Upper lobe of left lung (tissue), 6 donors: ENCODE data around the gene OTUD5. TPM values are rescaled to one million over a fixed set of nuclear protein-coding genes. Genes with fewer than 3 reads are reported as not detected.

Experiments used
- ATAC-seq, 2 donors: fragments of 200-7000 bp; cut with Tn5 transposase; one replicate each; pipeline ENCODE4 v1.9.1; 2022; ENCODE audit warnings: mild to moderate bottlenecking in 2 of 2, moderate library complexity in 2 of 2; ENCODE audit not compliant: low FRiP score in 2 of 2
- DNase-seq, 2 donors: peaks; one replicate each; pipeline ENCODE4 v3.0.0-alpha.2; 2019 to 2020
- H3K27ac ChIP-seq, 4 donors: fragments of 200-600 bp; sonication (generic); one replicate each; pipeline ENCODE4 v1.5.1; 2016 to 2019
- H3K27me3 ChIP-seq, 4 donors: fragments of 200-600 bp; sonication (generic); one replicate each; pipeline ENCODE4 v1.5.1; 2017 to 2019
- H3K36me3 ChIP-seq, 4 donors: fragments of 200-600 bp; sonication (generic); one replicate each; pipeline ENCODE4 v1.5.1; 2016 to 2019
- H3K4me1 ChIP-seq, 4 donors: fragments of 200-600 bp; sonication (generic); one replicate each; pipeline ENCODE4 v1.5.1; 2018 to 2019
- H3K4me3 ChIP-seq, 4 donors: fragments of 200-600 bp; sonication (generic); one replicate each; pipeline ENCODE4 v1.5.1; 2017 to 2019; ENCODE audit warnings: mild to moderate bottlenecking in 2 of 4, moderate library complexity in 1 of 4
- H3K9me3 ChIP-seq, 4 donors: fragments of 200-600 bp; sonication (generic); one replicate each; pipeline ENCODE4 v1.5.1; 2018 to 2019
- CTCF ChIP-seq, 6 experiments: fragments of 450-650 bp in 4 of 6; fragments of 200-600 bp in 2 of 6; sonication (generic) in 2 of 6; IDR thresholded peaks; one replicate each; pipeline ENCODE4 v1.5.1; 2016 to 2019; ENCODE audit warnings: antibody characterized with exemption in 6 of 6
- EP300 ChIP-seq, 4 donors: sonication (generic); formaldehyde crosslinking; IDR thresholded peaks; one replicate each; pipeline ENCODE4 v1.5.1; 2017; ENCODE audit warnings: antibody characterized with exemption in 4 of 4, control low read depth in 2 of 4
- POLR2A ChIP-seq, 4 donors: fragments of 450-650 bp; IDR thresholded peaks; one replicate each; pipeline ENCODE4 v1.5.1; 2016 to 2017; ENCODE audit warnings: antibody characterized with exemption in 4 of 4, mild to moderate bottlenecking in 2 of 4
- POLR2AphosphoS5 ChIP-seq, 2 donors: sonication (generic); formaldehyde crosslinking; IDR thresholded peaks; one replicate each; pipeline ENCODE4 v1.5.1; 2017; ENCODE audit warnings: antibody characterized with exemption in 2 of 2
- WGBS, 2 donors: methylation state at CpG; one replicate each; pipeline ENCODE4 v1.1.5; 2017 to 2018; 5-methylcytosine and 5-hydroxymethylcytosine counted together
- total RNA-seq, 6 donors: library from RNA; depleted of rRNA in 4 of 6; stranded (reverse); fragments of >200 nt in 4 of 6; gene quantifications; one replicate each; pipeline versions ENCODE4 v1.1.0 to v1.2.1, GENCODE V29; 2016 to 2021
- donor health status: DM: no; HTN: no; CAD: no; lungs with moderate emphysema.
- donor health status: DM: no; HTN: yes; CAD: no; lungs with severe emphysema.

OTUD5 gene
- total RNA-seq, 6 donors from 2014 or later, result 40.1 to 101 (median 49.6) TPM

DNA sequence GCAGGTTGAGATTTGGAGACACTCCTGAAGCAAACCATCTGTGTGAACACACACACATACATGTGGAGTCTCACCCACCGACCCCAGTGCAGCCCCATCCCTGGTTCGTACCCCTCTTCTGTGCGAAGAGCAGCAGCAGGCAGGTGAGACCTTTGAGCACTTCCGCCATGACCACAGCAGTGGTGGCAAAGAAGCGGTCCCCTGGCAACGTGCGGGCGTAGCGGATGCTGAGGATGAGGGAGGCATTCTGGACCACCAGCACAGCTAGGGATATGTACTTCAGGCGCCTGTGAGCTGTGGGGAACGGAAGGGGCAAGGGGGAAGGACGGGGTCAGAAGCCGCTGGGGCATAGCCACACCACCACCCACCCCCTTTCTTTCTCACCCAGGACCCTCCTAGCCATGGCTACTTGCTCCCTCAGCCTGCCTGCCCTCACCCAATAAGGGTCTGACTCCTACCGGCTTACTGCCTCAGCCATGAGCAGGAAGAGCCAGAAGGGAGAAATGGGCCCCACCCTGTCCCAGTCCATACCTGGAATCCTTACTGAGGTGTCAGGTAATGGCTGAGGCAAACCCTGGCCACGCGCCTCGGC is 47.6 kb downstream of the OTUD5 start:
- Histone ChIP-seq H3K4me3 (no peak overlapping the region), H3K27me3 (no peaks in the 10 kb centered on the region), H3K27ac (no peak overlapping the region), H3K9me3 (peaks cover 0 to 5% (median 0%) of the 10 kb centered on the region in 4 donors), H3K4me1 (peaks cover 0 to 20% (median 5%) of the 10 kb centered on the region in 4 donors), H3K36me3 (peaks cover 0 to 34% (median 10%) of the 10 kb centered on the region in 4 donors)
- WGBS, 2 donors, result 94% methylated on average over 7 to 17 of the region's 17 CpGs
- DNase-seq (no peak), ATAC-seq (no peak)
- TF ChIP-seq EP300 (IDR thresholded peaks at IDR 0.05), result no peak
- TF ChIP-seq POLR2AphosphoS5 (IDR thresholded peaks at IDR 0.05), result no peak
- TF ChIP-seq CTCF (IDR thresholded peaks at IDR 0.05), result no peak
- TF ChIP-seq POLR2A (IDR thresholded peaks at IDR 0.05), result no peak

GRCh38 chrX:48908600-48908999 is 48.8 kb downstream of the OTUD5 start:
- H3K4me3 ChIP-seq, result no peak overlapping the region
- H3K36me3 ChIP-seq, result peaks cover 0 to 32% (median 6%) of the 10 kb centered on the region in 4 donors
- 68 to 100% methylated on average over 1 of the region's 1 CpG for WGBS, 2 donors
- peaks cover 0 to 20% (median 5%) of the 10 kb centered on the region in 4 donors for H3K4me1 ChIP-seq
- ATAC-seq (no peak), DNase-seq (no peak)
- TF ChIP-seq CTCF (IDR thresholded peaks at IDR 0.05), result no peak
- TF ChIP-seq EP300 (IDR thresholded peaks at IDR 0.05), result no peak
- TF ChIP-seq POLR2AphosphoS5 (IDR thresholded peaks at IDR 0.05), result no peak
- no peak for TF ChIP-seq POLR2A (IDR thresholded peaks at IDR 0.05)
- H3K27me3 ChIP-seq, result no peaks in the 10 kb centered on the region
- H3K9me3 ChIP-seq, result peaks cover 0 to 5% (median 0%) of the 10 kb centered on the region in 4 donors
- no peak overlapping the region for H3K27ac ChIP-seq

DNA sequence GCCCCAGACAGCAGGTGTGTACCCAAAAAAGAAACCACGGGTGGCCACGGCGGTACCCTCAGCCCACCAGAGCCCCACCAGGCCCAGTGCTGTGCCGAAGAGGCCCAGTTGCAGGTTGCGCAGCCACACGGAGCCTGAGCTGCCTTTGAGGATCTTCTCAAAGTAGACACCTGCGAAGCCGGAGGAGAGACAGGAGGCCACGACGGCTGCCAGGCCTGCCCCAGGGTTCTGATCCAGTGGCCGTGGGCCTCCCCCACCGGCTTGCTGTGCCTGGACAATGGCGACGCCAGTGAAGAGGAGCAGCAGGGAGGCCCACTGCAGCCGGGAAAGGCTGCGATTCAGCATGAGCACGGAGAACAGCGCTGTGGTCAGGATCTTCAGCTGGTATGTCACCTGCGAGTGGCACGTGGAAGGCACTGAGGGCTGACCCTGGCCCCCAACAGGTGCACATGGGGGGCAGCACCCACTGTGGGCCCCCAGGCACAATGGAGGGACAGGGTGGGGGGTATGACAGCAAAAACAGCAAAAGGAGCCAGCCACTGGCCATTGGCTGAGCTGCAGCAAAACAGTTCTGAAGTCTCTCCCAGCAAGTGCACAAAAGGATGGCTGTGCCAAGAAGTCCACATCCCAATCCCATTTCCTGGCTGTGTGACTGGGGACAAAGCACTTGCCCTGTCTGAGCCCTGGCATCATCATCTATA is 52.2 kb downstream of the OTUD5 start:
- ATAC-seq (no peak), DNase-seq (no peak)
- H3K27ac ChIP-seq, result no peak overlapping the region
- no peak overlapping the region for H3K4me3 ChIP-seq
- H3K9me3 ChIP-seq, result no peaks in the 10 kb centered on the region
- TF ChIP-seq CTCF (IDR thresholded peaks at IDR 0.05), result no peak
- TF ChIP-seq POLR2AphosphoS5 (IDR thresholded peaks at IDR 0.05), result no peak
- no peak for TF ChIP-seq POLR2A (IDR thresholded peaks at IDR 0.05)
- no peak for TF ChIP-seq EP300 (IDR thresholded peaks at IDR 0.05)
- peaks cover 2 to 57% (median 21%) of the 10 kb centered on the region in 4 donors for H3K36me3 ChIP-seq
- 91 to 100% methylated on average over 1 to 20 of the region's 20 CpGs for WGBS, 2 donors
- peaks cover 0 to 6% (median 0%) of the 10 kb centered on the region in 4 donors for H3K4me1 ChIP-seq
- H3K27me3 ChIP-seq, result no peaks in the 10 kb centered on the region

DNA sequence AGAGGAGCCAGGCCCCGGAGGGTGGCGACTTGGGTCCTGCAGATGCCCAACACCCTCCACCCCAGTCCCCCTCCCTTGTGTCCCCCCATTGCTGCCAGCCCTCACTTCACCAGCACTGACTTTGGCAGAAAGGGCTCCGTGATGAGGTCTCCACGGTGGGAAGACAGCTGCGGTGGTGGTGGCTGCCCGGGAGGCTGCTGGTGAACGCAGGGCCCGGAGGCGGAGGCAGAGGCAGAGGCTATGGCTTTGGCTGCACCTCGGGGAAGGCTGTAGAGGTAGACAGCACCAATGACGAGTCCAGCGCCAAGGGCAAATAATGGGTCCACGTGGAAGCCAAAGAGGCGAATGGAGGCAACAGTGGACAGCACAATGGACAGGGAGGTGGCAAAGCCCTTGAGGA is 52.8 kb downstream of the OTUD5 start:
- no peak overlapping the region for H3K4me3 ChIP-seq
- H3K27ac ChIP-seq, result no peak overlapping the region
- WGBS, 2 donors, result 87% methylated on average over 14 of the region's 14 CpGs; no CpG with 5 or more reads in 1 of the 2 donors
- ATAC-seq, result no peak
- peaks cover 2 to 57% (median 21%) of the 10 kb centered on the region in 4 donors for H3K36me3 ChIP-seq
- no peaks in the 10 kb centered on the region for H3K27me3 ChIP-seq
- DNase-seq, result no peak
- TF ChIP-seq CTCF (IDR thresholded peaks at IDR 0.05) (no peak), EP300 (IDR thresholded peaks at IDR 0.05) (no peak), POLR2AphosphoS5 (IDR thresholded peaks at IDR 0.05) (no peak), POLR2A (IDR thresholded peaks at IDR 0.05) (no peak)
- peaks cover 0 to under 1% (median 0%) of the 10 kb centered on the region in 4 donors for H3K4me1 ChIP-seq
- H3K9me3 ChIP-seq, result no peaks in the 10 kb centered on the region
